ELR (cell line): ENCODE measurements around the gene ZFP91.
"Not testable (repeated sequence)": the region's sequence is repeated elsewhere in the genome, so short reads cannot be mapped to it uniquely, and the experiment has no call there.

ENCODE experiments used
- DNase-seq: peaks from one replicate; pipeline ENCODE4 v3.0.0-alpha.2; 2015; ENCODE audit warnings: low read depth

Gene ZFP91, protein sequence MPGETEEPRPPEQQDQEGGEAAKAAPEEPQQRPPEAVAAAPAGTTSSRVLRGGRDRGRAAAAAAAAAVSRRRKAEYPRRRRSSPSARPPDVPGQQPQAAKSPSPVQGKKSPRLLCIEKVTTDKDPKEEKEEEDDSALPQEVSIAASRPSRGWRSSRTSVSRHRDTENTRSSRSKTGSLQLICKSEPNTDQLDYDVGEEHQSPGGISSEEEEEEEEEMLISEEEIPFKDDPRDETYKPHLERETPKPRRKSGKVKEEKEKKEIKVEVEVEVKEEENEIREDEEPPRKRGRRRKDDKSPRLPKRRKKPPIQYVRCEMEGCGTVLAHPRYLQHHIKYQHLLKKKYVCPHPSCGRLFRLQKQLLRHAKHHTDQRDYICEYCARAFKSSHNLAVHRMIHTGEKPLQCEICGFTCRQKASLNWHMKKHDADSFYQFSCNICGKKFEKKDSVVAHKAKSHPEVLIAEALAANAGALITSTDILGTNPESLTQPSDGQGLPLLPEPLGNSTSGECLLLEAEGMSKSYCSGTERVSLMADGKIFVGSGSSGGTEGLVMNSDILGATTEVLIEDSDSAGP

DNA sequence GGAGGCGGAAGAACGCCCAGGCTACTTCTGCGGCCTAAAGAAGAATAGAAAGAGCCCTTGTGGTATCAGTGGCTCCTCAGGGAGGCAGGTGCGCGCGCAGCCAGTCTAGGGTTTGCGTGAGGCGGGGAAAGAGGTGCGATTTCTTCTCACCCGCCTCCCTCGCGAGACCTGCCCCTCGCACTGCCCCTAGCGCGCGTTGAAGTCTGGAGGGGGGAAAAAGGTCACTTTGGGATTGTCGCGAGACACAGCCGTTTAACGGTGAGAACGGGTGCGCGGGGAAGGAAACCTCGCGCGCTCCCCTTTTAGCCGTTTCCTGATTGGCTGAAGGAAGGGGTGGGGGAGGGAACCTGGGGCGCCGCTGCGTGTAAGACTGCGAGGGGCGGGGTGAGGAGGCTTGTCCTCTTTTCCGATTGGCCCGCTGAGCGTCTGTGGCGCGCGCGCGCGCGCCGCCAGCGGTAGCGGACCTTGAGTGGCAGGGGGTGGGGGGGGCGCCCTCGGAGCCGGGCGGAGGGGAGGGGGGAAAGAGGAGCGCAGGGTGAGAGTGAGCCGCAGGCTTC lies at the start of gene ZFP91:
Gene ZFP91 (plus strand): TSS at position 429 of the 557 bp plus-strand sequence. CDS start 219 bp downstream, outside the sequence.
- peak; percentile 98 for DNase-seq

DNA sequence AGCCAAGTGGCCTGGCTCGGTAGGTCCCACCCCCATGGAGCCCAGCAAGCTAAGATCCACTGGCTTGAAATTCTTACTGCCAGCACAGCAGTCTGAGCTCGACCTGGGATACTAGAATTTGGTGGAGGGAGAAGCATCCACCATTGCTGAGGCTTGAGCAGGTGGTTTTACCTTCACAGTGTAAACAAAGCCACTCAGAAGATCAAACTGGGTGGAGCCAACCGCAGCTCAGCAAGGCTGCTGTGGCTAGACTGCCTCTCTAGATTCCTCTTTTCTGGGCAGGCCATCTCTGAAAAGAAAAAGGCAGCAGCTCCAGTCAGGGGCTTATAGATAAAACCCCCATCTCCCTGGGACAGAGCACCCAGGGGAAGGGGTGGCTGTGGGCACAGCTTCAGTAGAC lies 48.6 kb upstream of the ZFP91 start:
- DNase-seq: no peak

DNA sequence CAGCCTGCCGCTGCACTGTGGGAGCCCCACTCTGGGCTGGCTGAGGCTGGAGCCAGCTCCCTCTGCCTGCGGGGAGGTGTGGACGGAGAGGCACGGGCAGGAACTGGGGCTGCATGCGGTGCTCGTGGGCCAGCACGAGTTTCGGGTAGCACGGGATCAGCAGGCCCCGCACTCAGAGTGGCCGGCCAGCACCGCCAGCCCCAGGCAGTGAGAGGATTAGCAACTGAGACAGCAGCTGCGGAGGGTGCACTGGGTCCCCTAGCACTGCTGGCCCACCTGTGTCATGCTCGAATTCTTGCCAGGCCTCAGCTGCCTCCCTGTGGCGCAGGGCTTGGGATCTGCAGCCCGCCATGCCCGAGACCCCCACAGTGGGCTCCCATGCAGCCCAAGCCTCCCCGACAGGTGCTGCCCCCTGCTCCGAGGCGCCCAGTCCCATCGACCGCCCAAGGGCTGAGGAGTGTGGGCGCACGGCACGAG lies 47.0 kb upstream of the ZFP91 start:
- no peak for DNase-seq

DNA sequence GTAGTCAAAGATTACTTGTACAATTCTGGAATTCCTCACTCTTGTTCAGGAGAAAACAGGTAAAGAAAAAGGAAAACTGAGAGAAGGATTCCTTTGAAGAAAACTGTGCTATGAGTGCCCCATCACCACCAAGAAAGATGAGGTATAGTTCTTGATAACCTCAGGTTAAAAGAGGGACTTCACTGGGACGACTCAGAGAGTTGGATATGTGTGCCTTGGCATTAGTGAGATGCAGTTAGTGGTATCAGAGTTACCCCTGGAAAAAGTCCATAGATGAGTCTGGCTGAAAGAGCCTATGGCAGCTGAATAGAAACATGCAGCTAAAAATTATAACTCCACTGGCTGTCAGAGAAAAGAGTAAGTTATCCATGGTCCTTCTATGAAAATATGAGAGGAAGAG lies 32.0 kb upstream of the ZFP91 start:
- DNase-seq: no peak

DNA sequence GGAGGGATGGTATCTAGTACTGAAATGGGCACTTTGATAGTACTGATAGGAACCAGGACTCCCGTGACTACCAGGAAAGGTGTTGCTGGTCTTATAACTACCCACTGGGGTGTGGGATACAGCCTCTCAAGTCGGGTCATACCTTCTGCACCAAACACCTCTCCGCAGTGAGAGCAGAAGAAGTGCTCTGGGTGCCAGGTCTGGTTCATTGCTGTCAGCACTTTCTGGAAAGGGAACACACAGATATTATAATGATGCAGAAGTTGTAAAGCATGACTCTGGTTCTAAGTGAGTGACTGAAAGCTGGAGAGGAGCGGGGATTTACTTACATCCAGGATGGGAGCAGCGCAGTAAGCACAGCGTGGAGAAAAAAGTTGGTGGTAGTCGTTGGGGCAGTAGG lies 29.2 kb upstream of the ZFP91 start:
- DNase-seq: no peak

DNA sequence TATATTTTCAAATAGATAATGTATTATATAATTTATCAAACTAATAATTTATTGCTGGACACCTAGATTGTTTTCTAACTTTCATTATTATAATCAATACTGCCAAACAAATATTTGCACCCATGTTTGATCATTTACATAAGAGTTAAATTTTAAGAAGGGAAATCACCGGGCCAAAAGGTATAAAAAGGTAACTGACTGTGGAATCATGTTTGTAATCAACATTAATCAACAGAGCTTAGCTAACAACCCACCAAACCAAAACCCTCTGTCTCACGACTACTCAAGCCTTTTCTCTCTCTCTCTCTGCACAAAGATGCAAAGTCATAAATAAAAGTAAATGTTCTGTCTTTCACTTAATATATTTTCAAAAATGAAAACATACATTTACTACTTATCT lies 18.0 kb upstream of the ZFP91 start:
- DNase-seq: no peak

DNA sequence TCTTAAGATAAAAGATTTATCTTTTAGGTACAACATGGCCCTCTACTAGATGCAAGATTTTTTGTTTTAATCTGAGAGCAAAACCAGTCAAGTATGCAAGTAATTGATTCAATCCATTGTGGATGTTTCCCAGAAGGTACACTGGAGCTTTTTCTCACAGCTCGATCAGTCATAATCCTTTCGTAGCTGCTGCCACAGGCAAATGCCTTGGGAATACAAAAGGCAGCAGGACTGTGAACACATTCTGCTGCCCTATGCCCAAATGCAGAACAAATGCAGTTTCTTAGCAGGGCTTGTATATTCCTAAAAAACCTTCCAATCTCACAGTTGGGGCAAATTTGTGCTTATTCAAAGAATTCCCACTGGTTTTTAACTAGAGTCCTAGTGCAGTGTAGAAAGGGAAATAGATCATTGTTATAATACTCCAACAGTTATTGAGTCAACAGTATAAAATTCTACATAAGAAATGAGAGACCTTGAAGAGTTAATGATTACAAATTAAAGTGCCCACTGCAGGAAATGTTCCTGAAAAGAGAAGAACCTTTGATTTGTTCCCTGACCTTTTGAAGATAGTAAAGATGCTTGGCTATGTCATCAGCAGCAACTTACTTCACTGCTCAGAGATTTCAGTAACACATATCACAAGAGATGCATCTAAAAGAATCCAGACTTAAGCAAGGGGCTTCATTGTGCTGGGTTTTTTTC lies 17.3 kb upstream of the ZFP91 start:
- no peak for DNase-seq

DNA sequence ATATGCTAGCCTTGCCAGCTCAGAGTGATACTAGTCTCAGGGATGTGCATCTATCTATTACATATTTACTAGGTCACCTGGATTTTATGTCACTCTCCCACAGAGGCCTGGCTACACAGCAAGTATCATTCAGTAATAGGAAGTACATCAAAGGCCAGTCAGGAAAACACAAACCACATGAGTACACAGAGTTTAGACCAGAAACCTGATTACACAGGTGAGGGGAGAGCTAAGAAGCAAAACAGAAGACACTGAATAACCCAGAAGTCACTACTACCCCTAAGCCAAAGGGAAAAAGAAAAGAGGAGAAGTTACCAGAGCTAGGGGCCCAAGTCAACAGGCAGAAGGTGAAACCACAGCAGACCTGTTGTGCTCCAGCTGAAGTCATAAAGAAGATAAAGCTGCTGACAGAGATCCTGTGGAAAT lies 16.5 kb upstream of the ZFP91 start:
- no peak for DNase-seq

DNA sequence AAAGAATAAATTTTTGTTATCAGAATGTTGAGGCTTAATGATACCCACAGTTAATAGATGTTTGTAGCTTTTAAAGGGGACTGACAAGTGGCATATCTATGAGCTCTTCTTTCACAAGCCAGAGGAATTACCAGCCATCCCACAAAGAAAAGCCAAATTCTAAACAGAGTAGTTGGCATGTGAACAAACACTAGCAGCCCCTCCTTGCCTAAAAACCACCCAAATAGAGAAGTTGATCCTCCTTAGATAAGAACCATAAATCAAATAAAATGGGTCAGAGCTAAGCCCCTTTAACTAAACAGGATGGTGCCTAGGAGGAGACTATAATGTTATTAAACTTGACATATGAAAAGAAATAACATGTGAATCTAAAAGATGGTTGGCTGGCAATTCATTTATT lies 14.6 kb upstream of the ZFP91 start:
- no peak for DNase-seq

DNA sequence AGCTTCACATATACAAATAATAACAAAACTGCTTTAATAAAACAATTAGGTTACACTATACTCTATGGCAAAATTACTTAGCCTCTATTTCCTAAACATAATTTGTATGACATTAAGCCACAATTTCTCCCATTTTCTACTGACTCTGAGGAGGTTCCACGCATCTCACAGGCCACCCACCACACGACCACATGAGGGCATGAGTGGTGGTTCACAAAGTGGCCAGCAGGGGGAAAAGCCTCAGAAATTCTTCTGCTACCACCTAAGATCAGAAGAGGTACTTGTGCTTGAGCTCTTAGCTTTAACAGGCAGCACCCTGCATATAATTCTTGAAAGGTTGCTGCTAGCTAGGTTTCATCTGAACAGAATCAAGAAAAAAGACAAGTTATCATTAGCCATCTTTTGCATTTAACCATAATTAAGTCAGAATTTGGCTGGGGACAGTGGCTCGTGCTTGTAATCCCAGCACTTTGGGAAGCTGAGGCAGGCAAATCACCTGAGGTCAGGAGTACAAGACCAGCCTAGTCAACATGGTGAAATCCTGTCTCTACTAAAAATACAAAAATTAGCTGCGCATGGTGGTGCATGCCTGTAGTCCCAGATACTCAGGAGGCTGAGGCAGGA lies 10.9 kb upstream of the ZFP91 start:
- peak; percentile 76 for DNase-seq

DNA sequence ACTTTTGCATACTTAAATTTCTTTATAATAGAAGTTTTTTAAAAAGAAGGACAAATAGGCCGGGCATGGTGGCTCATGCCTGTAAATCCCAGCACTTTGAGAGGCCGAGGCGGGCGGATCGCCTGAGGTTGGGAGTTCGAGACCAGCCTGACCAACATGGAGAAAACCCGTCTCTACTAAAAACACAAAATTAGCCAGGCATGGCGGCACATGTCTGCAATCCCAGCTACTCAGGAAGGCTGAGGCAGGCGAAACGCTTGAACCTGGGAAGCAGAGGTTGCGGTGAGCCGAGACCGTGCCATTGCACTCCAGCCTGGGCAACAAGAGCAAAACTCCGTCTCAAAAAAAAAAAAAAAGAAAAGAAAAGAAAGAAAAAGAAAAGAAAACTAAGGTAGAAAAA lies 6.0 kb upstream of the ZFP91 start:
- not testable (repeated sequence) for DNase-seq

DNA sequence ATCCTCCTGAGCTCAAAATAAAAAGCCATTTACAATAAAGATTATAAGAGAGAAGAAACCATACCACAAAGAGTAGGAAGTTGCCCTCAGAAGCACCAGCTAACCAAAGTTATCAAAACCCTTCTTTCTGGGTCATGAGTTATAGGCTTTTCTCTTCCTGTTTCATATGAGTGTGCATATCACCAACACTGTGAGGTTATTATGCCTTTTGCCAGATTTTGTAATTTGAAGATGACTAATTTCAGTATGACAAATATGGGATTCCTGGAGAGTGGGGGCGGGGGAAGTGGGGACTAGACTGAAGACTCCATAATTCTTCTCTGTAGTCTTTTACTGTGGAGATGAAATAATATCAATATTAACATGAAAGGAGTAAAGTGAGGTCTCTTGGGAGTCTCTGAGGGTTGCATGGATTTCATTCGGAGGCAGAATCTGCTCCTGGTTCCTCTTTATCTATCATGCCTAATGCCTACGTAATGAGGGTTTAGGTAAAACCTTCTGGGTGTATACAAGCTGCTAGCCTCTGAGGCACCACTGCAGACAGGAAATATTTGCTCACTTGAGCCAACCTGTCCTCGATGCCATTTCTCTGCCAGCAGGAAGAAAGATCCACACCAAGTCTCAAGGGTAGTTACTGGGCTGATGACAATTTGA lies 5.3 kb upstream of the ZFP91 start:
- peak; percentile 95 for DNase-seq

DNA sequence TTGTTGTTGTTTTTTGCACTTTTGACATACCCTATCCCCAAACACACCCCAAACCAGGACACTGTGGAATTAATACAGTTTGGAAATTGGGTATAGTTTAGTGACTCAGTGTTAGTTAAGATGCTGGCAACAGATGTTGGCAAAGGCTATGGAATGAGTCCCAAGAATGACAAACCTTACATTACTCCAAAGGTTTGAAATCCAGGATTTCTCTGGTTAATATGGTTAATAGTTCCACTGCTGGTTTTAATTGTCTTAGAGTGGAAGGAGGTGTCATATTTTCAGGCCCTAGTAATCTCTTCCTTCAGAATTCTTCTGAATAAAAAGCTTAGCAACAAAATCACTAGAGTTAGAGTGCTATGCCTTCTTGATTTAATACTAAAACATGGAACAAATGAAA lies 4.0 kb upstream of the ZFP91 start:
- DNase-seq: peak; percentile 73

DNA sequence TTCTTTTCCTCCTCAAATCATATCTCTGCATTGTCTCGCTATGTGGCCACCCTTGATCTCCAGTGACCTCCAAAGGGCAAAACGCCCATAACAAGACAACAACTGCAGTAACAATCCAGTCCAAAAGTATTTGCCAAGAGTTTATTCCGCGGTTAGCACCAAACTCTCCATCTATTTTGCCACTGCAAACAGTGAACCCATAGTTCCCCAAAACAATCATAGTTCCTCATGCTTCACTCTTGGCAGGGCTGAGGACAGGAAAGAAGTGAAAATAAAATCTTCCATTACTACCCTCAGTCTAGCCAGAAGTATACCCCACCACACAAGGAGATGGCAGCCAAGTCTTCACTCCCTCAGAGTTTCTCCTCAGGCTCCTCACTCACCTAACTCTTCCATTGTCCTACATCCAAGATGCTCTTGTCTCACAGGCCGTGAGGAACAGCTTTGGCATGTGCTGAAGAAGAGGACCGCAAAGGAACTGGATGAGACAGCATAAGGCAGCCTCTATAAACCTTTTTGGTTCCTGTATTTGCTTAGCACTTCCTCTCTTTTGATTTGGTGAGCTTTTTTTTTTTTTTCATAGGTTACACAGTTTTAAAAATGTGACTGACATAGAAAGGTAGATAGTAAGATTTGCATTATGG lies 3.4 kb upstream of the ZFP91 start, which contains the start of gene LPXN:
Gene LPXN (minus strand): TSS at position 480 of the 644 bp plus-strand sequence. CDS start 84 bp downstream, at position 396.
- DNase-seq: peak; percentile 90

DNA sequence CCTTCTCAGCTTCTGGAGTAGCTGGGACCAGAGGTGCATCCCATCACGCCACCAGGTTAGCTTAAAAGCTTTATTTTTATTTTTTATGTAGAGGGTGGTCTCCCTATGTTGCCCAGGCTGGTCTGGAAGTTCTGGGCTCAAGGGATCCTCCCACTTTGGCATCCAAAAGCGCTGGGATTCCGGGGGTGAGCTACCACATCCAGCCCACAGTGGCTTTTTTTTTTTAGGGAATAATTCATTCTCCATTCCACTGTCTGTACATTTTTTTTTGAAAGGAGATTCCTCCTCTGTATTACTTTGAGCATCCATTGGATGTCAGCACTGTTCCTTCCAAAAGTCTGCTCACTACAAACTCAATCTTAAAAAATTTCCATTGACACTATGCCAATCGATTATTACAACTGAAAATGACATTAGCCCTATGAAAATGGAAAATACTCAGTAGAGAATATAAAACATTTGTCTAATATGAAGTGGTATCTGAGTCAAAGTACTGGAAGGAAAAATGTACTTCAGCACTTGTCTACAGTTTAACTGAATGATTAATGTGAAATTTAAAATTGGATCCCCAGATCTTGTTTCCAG lies 1.9 kb upstream of the ZFP91 start:
- DNase-seq: peak; percentile 69

DNA sequence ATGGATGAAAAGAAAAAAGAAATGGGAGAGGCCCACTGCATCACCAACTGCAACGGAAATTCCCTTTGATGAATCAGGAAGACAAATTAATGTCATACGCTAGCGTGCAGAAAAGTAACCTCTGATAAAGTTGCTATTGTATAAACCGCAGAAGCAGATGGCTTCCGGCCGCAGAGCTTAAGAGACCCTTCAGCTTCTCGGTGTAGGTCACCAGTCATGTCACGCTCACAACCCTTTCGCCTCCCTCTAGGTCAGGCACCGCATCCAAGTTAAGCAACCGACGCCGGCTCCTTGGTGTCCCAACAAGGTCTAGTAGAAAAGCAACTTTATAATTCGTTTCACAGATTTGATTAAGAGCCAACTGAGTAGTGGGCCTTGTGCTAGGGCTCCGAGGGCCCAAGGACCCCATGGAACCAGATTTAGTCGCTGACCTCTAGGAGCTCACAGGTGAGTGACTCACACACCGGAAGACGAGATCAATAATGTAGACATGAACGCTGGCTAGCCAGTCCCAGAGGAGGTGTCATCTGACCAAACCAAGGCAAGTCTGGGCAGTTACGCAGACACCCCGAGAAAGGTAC lies 1.2 kb upstream of the ZFP91 start:
- peak; percentile 95 for DNase-seq

DNA sequence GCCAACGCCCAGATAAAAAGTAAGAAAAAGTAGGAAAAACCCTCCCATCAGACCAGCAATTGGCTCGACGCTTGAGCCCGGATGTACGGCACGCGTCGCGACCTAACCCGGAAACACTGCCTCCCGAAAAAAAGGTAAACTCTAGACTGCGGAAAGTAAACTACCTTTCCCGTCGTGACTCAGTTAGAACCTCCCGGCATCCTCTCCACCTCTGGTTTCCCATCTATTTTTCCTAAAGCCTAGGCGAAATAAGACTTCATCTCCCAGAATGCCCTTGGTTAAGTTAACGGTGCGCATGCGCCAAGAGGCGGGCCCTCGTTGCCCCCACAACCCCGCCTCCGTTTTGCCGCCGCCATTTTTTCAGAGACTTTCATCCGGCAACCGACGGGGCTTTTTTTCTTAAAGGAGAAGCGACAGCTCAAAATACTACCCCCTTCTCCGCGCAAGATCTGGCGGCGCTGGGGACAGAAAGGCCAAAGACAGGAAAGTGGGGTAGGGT lies 678 bp upstream of the ZFP91 start:
- DNase-seq: peak; percentile 98

DNA sequence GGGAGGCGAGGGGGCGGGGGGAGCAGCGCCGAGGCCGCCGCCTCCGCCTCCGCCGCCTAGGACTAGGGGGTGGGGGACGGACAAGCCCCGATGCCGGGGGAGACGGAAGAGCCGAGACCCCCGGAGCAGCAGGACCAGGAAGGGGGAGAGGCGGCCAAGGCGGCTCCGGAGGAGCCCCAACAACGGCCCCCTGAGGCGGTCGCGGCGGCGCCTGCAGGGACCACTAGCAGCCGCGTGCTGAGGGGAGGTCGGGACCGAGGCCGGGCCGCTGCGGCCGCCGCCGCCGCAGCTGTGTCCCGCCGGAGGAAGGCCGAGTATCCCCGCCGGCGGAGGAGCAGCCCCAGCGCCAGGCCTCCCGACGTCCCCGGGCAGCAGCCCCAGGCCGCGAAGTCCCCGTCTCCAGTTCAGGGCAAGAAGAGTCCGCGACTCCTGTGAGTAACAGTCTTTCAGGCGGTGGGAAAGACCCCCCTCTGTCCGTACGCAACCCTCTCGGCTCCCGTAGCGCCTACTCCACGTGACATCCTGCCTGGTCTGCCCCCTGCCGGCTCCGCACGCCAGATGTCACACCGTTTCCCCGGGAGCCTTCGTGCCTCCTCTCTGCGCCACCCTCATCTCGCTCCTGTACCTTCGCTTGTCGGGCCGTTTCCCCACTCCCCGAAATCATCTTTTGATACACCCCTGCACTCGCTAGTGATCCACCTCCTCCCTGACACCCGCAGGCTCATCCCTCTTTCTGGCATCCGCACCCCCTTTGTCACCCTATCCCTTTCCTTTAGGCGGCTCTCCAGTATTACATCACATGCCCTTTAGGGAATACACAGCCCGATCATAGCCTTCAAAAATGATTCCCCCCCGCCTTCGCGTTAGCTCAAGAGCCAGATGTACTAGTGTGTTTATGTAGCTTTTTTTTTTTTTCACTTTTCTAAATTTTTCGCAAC lies 598 bp downstream of the ZFP91 start:
- DNase-seq: peak; percentile 93

DNA sequence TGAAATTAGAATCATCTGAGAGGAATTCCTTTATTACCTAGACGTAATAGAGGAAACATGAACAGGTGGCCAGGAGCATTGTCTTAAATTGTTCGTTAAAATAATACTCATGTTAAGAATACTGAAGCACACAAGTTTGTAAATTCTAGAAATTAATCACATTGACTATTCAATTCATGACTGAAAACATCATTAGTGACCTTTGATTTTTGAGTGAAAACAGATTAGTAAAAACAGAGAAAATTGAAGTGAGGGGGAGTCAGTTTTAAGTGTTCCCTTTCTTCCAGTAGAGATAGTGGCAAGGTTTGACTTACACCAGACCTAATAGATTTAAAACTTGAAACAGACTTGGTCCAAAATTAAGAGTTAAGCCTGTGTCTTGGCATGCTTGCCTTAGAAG lies 1.4 kb downstream of the ZFP91 start:
- no peak for DNase-seq
